Osteoblast (primary cell): ENCODE measurements around the gene RAVER1. TPM values are rescaled to one million over a fixed set of nuclear protein-coding genes. Genes with fewer than 3 reads are reported as not detected.

Experiments
- DNase-seq: peaks from one replicate; pipeline ENCODE4 v3.0.0; 2011; ENCODE audit warnings: low spot score, mixed read lengths; ENCODE audit not compliant: insufficient read length; ENCODE audit errors: missing footprints
- H2AFZ ChIP-seq: 2 replicates; pipeline ENCODE4 v1.6.0; 2011; ENCODE audit warnings: mild to moderate bottlenecking, low read length
- H3K27ac ChIP-seq: 2 replicates; pipeline ENCODE4 v1.5.1; 2011; ENCODE audit warnings: mild to moderate bottlenecking, low read depth, low read length, moderate library complexity
- H3K27me3 ChIP-seq: 2 replicates; pipeline ENCODE4 v1.6.0; 2012; ENCODE audit warnings: mild to moderate bottlenecking, control low read depth, inconsistent platforms, low read length, moderate library complexity; ENCODE audit not compliant: insufficient read depth
- H3K36me3 ChIP-seq: 2 replicates; pipeline ENCODE4 v1.5.1; 2011; ENCODE audit warnings: mild to moderate bottlenecking, low read length, control low read depth, moderate library complexity; ENCODE audit not compliant: insufficient read depth
- H3K4me1 ChIP-seq: 2 replicates; pipeline ENCODE4 v1.5.1; 2011; ENCODE audit warnings: mild to moderate bottlenecking, low read length, control low read depth, moderate library complexity; ENCODE audit not compliant: insufficient read depth
- H3K4me2 ChIP-seq: 2 replicates; pipeline ENCODE4 v1.6.0; 2011; ENCODE audit warnings: mild to moderate bottlenecking, low read length; ENCODE audit not compliant: insufficient read depth
- H3K4me3 ChIP-seq: fragments of 200-600 bp; sonication (generic); 3 replicates; pipeline ENCODE4 v1.5.1; 2012; ENCODE audit warnings: mild to moderate bottlenecking, low read length, inconsistent platforms; ENCODE audit not compliant: insufficient read depth
- H3K79me2 ChIP-seq: 2 replicates; pipeline ENCODE4 v1.6.0; 2012; ENCODE audit warnings: mild to moderate bottlenecking, low read length, control low read depth, inconsistent platforms; ENCODE audit not compliant: insufficient read depth
- H3K9me3 ChIP-seq: 2 replicates; pipeline ENCODE4 v1.5.1; 2011; ENCODE audit warnings: low read depth, low read length, control low read depth
- H4K20me1 ChIP-seq: 2 replicates; pipeline ENCODE4 v1.6.0; 2012; ENCODE audit warnings: mild to moderate bottlenecking, low read length, control low read depth; ENCODE audit not compliant: insufficient read depth
- total RNA-seq: library from RNA; depleted of rRNA; stranded (reverse); fragments of >200 nt; gene quantifications from 2 replicates; pipeline ENCODE4 v1.2.3, GENCODE V29; 2012
- TF ChIP-seq, protein P1 (sequence below): IDR thresholded peaks from 2 replicates; pipeline ENCODE4 v1.5.1; 2011; ENCODE audit warnings: mild to moderate bottlenecking, low read depth, low read length, moderate library complexity; ENCODE audit errors: extremely low read depth

RAVER1 gene
- total RNA-seq, 1 donor: 8.0 TPM

DNA sequence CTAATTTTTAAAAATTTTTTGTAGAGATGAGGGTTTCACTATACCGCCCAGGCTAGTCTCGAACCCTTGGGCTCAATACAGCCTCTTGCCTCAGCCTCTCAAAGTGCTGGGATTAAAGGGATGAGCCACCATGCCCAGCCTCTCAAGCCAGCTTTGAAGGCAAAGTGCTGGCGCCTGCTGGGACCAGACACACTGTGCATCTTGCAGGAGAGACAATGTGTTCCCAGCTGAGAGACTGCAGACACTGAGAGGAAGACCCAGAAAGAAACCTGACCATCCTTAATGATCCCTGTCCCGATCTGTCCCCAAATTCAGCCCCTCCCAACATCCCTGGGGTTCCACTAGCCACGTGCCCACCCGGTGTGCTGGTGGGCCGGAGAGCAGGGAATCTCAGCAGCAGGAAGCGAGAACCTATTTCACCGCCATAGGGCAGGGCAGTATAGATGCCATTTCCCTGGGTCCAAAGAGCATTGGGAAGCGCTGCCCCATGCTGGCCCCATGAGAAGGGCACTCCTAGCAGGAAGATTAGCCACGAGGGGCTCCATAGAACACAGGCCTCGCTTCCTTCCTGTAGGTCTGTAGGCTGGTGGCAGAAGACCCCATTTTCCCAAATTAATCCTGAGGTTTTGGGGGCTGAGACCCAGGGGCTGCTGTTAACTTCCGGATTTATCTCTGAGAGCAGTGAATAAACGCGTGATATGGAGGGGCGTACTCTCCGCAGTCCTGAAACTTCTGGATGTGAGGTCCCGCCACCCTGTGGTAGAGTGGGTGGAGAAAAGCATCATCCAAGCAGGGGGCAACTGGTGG is 968 bp downstream of the RAVER1 start:
- H3K27me3 ChIP-seq: no peaks in the 10 kb centered on the region
- H3K4me1 ChIP-seq: peaks cover 22% of the 10 kb centered on the region
- H3K4me3 ChIP-seq: peak overlapping the region; percentile 99
- H3K36me3 ChIP-seq: peaks cover 30% of the 10 kb centered on the region
- H4K20me1 ChIP-seq: peaks cover 36% of the 10 kb centered on the region
- H2AFZ ChIP-seq: peak overlapping the region; percentile 96
- H3K9me3 ChIP-seq: no peaks in the 10 kb centered on the region
- H3K79me2 ChIP-seq: peaks cover 50% of the 10 kb centered on the region
- peak overlapping the region; percentile 96 for H3K27ac ChIP-seq
- H3K4me2 ChIP-seq: peak overlapping the region; percentile 99
- TF ChIP-seq, protein P1, sequence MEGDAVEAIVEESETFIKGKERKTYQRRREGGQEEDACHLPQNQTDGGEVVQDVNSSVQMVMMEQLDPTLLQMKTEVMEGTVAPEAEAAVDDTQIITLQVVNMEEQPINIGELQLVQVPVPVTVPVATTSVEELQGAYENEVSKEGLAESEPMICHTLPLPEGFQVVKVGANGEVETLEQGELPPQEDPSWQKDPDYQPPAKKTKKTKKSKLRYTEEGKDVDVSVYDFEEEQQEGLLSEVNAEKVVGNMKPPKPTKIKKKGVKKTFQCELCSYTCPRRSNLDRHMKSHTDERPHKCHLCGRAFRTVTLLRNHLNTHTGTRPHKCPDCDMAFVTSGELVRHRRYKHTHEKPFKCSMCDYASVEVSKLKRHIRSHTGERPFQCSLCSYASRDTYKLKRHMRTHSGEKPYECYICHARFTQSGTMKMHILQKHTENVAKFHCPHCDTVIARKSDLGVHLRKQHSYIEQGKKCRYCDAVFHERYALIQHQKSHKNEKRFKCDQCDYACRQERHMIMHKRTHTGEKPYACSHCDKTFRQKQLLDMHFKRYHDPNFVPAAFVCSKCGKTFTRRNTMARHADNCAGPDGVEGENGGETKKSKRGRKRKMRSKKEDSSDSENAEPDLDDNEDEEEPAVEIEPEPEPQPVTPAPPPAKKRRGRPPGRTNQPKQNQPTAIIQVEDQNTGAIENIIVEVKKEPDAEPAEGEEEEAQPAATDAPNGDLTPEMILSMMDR: peak; percentile 15
- DNase-seq: peak; percentile 86

DNA sequence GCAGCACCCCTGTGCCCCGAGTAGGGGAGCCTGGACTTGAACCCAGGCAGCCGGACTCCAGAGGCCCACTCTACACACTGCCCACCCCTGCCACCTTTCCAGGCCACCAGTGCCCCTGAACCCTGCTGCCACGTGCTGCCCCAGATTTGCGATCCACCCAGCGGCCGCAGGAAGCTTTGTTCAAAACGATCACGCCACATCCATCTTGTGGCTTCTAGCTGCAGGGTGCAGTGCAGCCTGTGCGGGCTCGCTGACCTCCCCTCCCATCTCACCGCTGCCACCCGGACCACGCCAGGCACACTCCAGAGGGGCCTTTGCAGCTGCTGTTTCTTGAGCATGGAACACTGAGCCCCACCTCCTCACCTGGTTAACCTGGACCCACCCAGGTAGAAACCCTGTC is 3.8 kb downstream of the RAVER1 start:
- Histone ChIP-seq H3K4me2 (no peak overlapping the region), H3K27ac (no peak overlapping the region), H2AFZ (no peak overlapping the region), H4K20me1 (peaks cover 38% of the 10 kb centered on the region), H3K79me2 (peaks cover 52% of the 10 kb centered on the region), H3K4me1 (peaks cover 21% of the 10 kb centered on the region), H3K27me3 (no peaks in the 10 kb centered on the region), H3K4me3 (no peak overlapping the region), H3K36me3 (peaks cover 51% of the 10 kb centered on the region), H3K9me3 (no peaks in the 10 kb centered on the region)
- TF ChIP-seq, protein P1: no peak
- peak; percentile 35 for DNase-seq

DNA sequence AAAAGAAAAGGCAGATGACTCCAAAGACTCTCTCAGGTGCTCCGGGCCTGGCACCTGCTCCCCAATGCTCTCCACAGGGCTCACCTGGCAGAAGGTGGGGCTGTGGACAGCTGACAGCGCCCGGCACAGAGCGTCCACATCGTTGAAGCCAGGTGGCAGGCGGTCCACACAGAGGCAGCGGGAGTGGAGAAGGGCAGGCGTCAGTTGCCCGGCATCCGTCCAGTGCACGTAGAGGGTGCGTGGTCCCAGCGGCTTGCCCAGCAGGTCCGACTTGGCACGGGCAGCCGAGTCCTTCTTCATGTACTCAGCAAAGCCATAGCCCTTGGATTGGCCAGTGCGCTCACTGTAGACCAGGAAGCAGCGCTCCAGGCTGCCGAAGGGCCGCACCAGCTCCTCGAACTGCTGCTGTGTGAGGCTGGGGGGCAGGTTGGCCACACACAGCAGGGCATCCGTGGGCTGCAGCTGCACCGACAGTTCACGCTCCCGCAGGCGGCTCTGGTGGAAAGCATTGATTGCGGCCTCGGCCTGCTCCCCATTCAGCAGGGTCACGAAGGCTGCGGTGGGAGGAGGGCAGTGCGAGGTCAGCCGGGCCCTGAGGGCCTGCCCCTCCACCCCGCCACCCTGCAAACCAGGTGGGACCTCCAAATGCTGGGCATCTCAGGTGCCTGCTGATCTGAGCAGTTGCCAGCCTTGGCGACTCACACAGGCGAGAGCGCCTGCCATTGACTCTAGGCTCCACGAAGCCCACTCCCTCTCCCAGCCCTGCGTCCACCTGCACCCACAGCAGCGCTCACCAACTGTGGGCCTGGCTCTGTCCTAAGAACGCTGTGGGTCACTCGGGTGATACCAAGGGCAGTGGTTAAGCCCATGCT is 4.5 kb downstream of the RAVER1 start:
- Histone ChIP-seq H3K4me1 (peaks cover 14% of the 10 kb centered on the region), H3K27me3 (no peaks in the 10 kb centered on the region), H4K20me1 (peaks cover 38% of the 10 kb centered on the region), H3K4me2 (no peak overlapping the region), H3K79me2 (peaks cover 52% of the 10 kb centered on the region), H3K9me3 (no peaks in the 10 kb centered on the region), H3K4me3 (no peak overlapping the region), H3K27ac (no peak overlapping the region), H2AFZ (no peak overlapping the region), H3K36me3 (peaks cover 57% of the 10 kb centered on the region)
- TF ChIP-seq, protein P1: no peak
- peak; percentile 71 for DNase-seq

DNA sequence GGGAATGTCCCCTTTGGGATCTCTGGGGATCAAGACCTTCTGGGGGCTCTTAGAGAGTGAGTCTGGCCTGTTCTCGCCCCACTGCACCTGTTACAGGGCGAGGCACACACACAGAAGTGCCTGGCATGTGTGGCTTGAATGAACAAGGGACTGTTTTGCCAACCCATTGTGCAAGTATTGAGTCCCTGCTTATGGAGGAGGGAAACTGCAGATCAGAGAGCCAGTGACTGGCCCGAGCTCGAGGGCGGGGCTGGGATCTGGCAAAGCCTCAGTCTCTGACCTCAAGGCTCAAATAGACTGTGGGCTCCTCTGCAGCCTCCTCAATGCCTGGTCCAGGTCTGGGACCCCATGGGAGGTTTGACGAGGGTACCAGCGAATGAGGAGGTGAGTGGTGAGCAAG is 5.5 kb downstream of the RAVER1 start:
- Histone ChIP-seq H3K27ac (no peak overlapping the region), H3K36me3 (peaks cover 63% of the 10 kb centered on the region), H4K20me1 (peaks cover 38% of the 10 kb centered on the region), H2AFZ (no peak overlapping the region), H3K9me3 (no peaks in the 10 kb centered on the region), H3K4me1 (peaks cover 12% of the 10 kb centered on the region), H3K4me2 (no peak overlapping the region), H3K79me2 (peaks cover 45% of the 10 kb centered on the region), H3K27me3 (no peaks in the 10 kb centered on the region), H3K4me3 (no peak overlapping the region)
- TF ChIP-seq, protein P1: no peak
- peak; percentile 39 for DNase-seq
